HG02642 (cell line): ENCODE measurements around the gene MREG.
"Not testable (repeated sequence)": the region's sequence is repeated elsewhere in the genome, so short reads cannot be mapped to it uniquely, and the experiment has no call there.

Source experiments
- ATAC-seq: cut with Tn5 transposase; IDR thresholded peaks from one replicate; pipeline ENCODE4 v1.9.1; 2021; ENCODE audit warnings: mild to moderate bottlenecking; ENCODE audit not compliant: unreplicated experiment, poor library complexity

MREG gene

DNA sequence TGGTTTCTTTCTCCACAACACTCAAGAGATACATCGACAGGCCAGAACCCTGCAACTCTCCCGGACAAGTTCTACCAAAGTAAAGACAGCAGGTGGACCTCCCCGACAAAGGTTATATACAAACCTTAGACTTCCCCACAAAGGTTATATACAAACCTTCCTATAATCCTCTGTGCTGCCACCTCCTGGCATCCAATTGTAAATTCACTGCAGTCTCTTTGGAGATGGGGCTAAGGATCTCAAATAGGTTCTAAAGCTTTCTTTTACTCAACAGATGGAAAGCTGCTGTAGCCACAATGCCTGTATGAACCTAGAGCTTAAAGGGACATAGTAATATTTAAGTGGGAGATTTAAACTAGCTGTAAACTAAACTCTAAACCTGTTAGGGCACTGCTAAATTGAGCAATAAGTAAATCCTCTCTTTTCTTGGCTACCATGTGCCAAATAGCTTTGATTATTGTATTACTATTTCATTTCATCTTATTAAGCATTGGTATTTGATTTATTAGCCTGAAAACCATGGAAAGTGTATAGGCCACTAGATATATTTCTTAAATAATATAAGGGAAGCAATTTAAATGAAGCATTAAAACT is 9.8 kb upstream of the MREG start:
- peak; percentile 86 for ATAC-seq

DNA sequence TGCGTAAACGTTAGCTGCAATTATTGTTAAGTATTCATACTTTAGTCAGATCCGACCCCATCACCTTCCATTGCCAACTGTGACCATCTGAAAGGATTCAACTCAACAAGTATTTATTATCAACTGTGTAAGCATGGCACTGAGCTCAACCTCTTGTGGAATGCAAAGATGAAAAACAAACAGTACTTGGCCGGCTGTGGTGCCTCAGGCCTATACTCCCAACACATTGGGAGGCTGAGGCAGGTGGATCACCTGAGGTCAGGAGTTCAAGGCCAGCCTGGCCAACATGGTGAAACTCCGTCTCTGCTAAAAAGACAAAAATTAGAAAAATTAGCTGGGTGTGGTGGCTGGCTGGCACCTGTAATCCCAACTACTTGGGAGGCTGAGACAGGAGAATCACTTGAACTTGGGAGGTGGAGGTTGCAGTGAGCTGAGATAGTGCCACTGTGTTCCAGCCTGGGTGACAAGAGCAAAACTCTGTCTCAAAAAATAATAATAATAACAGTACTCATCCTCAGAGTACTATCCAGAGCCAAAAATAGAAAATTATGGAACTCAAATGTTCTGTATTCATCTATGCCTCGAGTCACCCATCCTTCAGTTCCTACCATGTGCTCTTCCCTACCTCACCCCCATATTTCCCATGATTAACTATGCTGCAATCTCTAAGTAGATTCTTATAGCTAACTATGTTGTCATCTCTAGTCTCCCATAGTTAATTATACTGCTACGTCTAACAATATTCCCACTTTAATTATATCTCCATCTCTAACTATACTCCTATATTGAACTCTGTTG is 8.6 kb upstream of the MREG start:
- no peak for ATAC-seq

DNA sequence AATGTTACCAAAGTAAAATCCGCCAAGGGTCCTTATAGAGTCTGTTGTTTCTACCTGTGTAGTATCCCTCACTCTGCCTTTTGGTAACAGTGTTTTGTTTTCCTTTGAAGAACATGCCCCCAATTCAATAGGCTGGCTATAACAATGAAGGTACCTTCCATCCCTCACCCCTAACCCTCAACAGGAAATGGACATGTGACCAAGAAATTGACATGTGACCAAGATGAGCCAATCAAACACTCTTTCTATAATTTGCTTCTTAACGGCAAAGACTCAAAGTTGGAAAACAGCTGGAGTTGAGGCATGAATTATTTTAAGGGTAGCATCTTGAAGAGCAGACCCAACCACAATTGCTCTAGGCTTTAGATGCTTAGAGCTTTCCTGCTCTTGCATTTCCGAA is 5.4 kb upstream of the MREG start:
- ATAC-seq: no peak

DNA sequence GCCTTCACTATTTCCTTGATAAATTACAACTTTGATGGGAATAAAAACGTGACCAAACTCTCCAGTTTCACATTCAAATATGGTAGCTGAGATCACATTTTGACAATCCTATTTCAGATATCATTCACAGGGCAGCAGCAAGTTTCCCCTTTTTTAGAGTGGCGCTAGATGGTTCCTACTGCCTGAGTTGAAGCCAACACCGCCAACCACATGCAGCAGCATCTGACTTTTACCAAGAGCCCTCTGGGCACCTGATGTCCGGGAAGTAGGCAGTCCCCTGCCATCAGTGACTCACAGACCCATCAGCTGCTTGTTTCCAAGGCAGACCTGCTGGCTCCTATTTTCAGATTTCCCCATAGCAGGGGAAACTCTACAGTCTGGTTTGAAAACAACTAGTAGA is 4.0 kb upstream of the MREG start:
- peak; percentile 28 for ATAC-seq

DNA sequence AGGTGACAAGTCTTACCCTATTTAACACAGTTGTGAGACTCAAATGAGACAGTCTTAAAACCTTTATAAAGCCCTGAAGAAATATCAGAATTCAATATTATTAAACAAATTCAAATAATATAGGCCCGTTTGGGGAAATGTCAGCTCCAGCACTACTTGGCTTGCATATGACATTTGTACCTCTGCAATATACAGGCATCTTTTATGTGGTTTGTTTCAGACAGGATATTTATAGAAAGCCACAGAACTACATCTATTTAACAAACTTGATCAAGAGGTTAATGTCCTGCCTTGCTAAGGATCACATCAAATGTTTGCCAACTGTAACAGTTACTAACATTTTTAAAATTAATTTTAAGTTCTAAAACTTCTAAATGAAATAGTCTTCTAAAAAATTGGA is 3.2 kb upstream of the MREG start:
- no peak for ATAC-seq

DNA sequence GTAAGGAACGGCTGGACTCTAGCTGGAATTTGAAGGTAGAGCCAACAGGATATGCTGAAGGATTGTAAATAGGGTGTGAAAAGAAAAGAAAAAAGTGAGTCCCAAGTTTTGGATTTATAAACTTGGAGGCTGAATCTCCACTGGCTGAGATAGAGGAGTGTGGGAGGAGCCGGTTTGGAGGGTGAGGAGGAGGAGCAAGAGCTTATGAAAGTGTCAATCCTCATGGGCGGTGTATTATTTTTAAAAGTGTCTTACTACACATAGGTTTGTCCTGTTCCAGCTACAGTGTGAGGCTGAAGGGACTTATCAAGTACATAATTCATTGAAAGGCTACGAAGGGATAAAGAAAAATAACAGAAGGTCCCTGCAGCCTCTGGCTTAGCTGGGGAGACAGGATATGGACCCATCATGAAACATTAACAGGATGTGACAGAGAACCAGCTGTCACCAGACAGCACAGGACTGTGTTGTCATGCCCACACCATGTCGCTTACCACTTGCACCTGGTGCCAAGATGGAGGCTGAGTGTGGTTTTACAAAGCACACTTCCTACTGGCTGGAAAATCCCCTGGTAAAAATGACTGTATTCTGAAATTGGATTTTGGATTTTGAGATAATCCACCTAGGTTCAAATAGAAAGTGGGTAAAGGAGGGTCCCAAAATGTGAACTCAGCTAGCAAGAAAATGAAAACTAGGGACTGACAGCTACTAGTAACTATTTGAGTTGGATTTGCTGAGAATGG is 2.5 kb upstream of the MREG start:
- peak; percentile 88 for ATAC-seq

DNA sequence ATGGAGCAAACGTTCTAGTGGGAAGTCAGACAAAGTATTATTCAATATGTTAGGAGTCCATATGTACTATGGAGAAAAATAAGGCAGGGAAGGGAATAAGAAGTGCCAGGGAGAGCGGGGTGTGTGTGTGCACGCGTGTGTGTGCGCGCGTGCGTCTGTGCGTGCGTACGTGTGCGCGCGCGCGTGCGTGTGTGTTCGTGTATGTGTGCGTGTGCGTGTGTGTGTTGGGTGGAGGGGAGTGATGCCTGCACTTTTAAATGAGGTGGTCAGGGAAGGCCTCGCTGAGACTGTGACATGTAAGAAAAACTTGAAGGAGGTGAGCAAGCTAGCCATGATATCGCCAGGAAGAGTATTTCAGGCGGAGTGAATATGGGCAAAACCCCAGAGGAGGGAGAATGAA is 1.6 kb upstream of the MREG start:
- no peak for ATAC-seq

DNA sequence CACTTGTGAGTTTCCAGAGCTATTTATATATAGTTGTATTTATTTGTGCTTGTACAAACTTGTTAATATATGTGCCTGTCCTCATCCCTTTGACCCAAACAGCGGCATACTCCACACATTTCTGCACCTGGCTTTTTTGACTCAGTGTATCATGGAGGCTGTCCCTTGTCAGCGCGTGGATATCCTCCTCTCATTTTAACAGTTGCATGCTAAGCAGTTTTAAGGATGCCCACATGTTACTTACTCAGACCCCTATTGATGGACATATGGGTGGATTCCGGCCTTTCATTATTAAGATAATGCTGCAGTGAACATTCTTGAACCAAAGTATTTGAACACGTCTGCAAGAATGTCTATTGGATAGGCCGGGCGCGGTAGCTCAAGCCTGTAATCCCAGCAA is 655 bp upstream of the MREG start:
- no peak for ATAC-seq

DNA sequence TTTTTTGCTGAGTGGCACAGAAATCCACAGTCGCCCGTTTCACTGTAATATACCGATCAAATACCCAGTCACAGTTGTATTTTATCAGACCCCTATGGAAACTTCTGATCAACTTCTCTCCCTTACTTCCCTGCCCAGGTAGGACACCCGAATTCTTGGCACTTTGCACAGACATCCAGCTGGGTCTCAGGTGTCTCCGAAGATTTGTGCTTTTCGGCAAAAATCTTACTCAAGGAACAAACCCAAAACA is 596 bp downstream of the MREG start:
- no peak for ATAC-seq

DNA sequence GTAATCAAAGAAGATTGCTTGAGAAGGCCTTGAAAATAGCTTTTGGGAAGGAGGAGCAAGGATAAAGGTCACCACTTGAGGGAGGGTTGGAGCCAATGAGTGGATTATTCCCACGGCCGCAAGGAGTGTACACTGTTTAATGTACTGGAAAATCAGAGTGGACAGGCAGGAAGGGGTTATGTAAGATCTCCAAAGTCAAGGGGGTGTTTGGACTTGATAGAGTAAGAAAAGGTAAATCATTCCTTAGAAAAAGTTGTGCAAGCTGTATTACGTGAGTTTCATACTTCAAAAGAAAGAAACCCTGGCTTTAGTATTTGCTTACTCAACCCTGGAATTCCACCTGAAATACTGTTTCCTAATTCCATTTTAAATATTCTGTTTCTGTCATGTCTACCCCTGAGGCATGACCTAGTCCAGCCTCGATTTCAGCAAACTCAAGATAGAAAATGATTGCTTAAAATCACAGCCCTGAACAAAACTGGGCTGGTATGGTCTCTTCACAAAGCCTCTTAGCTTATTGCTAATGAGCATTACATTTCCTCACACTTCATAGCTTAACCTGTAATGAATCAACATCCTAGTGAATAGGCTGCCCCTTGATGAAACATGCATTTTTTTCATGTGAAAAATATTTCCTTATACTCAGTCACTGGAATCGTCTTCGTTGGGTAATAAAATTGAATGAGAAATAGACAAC is 1.1 kb downstream of the MREG start:
- no peak for ATAC-seq

DNA sequence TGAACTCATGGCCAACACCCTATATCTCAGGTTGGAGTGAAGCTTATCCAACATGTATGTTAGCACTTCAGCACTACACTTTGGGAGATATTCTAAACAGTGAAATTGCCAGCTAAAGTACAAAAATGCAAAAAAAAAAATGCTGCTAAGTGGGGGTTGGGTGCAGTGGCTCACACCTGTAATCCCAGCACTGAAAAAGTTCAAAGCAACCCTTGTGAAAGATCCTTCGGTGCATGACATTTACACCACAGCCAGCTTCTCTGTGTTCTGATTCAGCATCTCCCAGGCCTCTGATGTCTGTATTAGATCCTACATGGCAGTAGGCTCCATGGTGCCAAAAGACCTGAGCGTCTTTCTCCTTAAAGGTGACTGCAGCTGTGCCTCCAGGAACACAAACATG is 4.1 kb downstream of the MREG start:
- ATAC-seq: not testable (repeated sequence)

DNA sequence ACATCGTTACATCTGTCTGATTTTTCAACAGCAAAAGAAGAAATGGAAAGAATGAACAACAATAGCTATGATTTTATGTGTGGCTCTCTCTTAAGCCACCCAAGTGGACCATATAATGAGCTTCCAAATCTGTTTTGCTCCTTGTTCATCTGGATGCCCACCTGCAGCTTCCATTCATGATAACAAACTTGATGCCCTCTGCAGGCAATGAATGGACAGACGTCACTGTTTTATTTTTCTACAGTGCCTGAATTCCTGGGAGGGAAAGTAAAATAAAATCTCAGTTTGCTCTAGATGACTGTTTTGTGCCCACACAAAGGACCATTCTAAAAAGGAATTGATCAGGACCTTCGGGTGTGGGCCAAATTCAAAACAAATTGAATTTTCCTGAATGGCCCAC is 5.0 kb downstream of the MREG start:
- ATAC-seq: no peak

DNA sequence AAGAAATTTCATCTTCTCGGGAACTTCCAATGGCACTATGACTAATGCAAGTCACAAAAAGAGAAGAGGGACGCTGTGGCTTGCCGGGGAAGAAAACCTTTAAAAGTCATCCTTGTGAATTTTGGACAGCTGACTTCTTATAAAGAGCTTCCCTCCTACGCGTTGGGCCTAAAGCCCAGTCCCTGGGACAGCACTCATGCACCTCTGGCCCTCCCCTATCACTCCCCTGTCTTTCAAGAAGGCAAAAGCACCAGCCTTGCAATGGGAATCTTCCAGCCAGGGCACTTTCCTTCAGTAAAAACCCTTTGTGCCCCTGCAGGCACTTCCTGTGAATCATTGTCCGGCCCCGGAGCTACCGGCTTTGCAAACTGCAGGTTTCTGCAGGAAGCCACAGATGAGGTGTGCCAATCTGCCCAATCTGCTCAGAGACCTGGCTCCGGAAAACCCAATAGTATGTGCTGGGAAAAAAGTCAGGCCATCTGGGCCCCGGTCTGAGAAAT is 7.1 kb downstream of the MREG start:
- peak; percentile 52 for ATAC-seq

DNA sequence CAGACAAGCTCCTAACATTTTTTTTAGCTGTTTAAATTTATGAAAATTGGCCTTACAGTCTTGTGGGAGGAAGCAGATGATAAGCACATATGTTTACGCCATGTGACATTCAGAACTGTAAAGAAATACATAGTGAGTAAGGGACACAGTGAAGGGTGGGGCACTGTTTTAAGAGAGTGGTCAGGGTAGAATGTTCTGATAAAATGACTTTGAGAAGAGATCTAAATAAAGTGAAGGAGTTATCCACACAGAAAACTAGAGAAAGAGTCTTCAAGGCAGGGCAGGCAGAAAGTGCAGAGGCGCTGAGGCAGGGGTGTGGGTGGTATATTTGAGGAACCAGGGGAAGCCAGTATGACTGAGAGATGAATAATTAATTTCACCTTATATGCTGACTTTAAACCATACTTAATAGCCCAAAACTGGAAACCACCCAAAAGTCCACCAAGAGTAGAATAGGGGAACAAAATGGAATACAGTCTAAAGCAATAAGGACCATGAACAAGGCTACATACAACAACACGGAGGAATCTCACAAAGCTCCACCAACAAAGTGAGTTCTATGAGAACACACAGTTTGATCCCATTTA is 8.6 kb downstream of the MREG start:
- peak; percentile 35 for ATAC-seq

DNA sequence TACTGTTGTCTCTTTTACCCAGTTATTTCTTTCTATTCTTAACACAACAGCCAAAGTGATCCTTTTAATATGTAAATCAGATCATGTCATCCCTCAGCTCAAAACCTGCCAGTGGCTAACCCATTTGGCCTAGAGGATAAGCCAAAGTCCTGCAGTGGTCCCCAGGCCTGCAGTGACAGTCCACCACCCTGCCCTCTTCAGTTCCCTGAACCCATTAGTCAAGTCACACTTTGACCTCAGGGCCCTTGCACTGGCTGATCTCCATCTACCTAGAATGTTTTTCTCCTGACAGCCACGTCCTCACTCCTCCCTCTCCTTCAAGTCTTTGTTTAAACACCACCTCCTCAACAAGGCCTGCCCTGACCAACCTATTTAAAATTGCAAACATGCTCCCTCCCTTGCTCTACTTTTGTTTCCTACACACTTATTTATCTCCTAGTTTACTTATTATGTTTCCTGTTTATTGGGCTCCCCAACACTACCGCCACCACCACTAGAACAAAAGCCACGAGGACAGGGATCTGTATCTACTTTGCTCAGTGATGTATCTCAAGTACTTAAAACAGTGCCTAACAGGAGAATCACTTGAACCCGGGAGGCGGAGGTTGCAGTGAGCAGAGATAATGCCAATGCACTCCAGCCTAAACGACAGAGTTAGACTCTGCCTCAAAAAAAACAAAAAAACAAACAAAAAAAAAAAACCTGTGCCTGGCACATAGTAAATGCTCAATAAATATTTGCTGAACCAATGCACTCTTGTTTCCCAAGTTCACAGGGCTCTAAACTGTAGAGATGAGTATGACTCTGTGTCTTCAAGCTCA is 9.3 kb downstream of the MREG start:
- ATAC-seq: no peak

DNA sequence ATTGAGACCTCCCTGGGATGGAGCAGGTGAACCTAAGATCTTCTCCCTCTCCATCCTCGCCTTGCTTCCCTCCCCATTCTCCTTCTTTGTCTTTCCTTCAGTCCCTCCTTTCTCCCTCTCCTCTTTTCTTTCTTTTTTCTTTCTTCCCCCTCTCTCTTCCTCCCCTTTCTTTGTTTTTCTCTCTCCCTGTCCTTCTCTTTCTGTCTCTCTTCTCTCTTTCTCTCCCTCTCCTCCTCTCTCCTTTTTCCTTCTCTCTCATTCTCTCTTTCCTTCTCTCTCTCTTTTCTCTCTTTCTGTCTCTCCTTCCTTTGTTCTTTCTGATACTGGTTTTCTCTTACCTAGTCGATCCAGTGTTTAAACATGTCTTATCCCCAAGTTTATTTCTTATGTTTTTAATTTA is 10.7 kb downstream of the MREG start:
- ATAC-seq: no peak

DNA sequence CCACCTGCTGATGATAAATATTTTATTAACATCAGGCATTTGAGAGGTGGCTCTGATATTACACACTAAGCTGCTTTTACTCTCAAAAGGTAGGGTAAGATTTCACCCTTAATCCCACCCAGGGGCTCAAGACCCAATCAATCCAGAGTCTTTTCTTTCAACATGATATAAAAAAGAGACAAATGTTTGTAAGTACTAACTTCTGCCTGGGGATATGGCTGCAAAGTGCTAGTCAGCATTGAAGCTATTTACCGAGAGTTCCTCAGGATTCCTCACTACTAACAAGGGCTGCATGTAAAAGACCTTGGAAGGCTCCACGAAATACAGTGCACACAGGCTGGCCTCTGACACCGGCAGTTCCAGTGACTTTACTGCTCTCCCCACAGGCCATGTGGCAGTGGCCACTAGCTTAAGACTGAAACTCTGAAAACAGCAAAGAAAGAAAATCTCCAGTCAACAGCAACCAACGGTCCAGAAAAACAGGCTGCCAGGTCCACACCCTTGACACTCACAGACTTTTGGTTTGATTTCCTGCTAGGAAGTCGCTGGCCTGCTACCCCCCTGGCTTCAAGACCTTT is 11.2 kb downstream of the MREG start:
- no peak for ATAC-seq

DNA sequence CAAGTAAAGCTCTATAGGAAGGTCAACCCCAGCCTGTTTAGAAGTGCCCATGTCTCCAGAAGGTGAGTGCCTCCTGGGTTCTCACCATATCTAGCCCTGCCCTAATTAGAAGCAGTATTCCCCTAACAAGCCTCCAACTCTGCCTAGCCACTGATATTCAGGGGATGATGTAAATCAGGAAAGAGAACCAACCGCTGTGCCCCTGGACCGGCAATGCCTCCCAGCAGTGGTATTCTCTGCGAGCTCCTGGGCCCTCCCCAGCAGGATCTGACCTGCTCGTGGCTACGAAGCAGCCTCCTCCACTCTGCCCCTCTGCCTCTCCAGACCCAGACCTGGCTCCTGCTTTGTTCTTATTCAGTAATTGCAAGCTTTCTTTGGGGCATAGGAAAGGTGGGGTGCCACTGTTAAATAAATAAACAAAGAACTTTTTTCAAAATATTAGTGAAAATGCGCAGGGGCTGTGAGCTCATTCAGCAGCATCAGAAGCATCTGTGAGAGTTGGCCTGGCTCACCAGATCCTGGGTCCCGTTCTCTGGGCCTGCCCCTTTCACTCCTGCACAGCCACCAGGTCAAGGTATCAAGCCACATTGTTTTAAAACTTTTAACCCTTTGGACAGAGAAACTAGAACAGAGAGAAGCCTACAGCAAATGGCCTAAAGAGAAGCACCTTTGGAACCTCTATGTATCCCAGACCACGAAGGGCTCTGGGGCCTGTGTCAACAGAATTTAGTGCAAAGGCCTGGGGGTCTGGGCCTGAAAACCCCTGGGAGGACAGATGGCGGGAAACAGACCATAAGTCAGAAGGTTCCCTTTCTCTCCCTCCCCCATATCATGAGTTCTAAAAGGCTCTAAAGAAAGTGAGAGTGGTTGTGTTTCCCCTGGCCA is 11.9 kb downstream of the MREG start:
- peak; percentile 24 for ATAC-seq

DNA sequence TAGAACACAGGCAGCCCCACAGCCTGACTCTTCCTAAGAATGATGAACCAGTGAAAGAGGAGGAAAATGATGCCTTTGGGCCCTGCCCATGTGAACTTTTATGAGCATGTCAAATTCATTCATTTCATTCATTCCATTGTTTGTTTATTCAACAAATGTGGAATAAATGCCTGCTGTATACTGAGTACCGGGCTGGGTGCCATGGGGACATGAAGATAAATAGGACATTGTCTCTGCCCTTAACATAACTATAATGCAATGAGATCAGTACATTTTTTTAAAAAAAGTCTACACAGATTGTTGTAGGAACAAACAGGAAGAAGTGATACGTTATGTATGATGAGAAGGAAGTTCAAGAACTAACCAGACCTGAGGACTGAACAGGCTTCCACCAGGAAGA is 14.7 kb downstream of the MREG start:
- ATAC-seq: no peak
